Activated CD8-positive, alpha-beta memory T cell treated with anti-CD3 and anti-CD28 coated beads for 36 hours (primary cell): ENCODE data around the gene DCXR. TPM values are rescaled to one million over a fixed set of nuclear protein-coding genes. Genes with fewer than 3 reads are reported as not detected.

Experiments used
- CTCF ChIA-PET: fragments of 350-600 bp; sonication (Branson Sonifier 250); formaldehyde crosslinking; loops from one replicate; lab custom pipeline; 2021; ENCODE audit warnings: antibody characterized with exemption; lab: Charles Lee
- POLR2A ChIA-PET: fragments of 350-600 bp; sonication (Branson Sonifier 250); formaldehyde crosslinking; loops from one replicate; lab custom pipeline; 2021; ENCODE audit warnings: antibody characterized with exemption; lab: Charles Lee
- total RNA-seq, 2 experiments: library from RNA; stranded (reverse); gene quantifications; one replicate each; pipeline ENCODE4 v1.2.3, GENCODE V29; 2021

The DCXR gene
- 100 to 1,000 TPM; 119 to 129 TPM for total RNA-seq

GRCh38 chr17:82037092-82037888 lies at the start of gene DCXR:
TSS of gene DCXR (minus strand) at chr17:82037697. CDS start at chr17:82037682, 15 bp downstream.
- POLR2A ChIA-PET: interaction anchor here (0.7 to 1.4 kb wide), 10 partner anchors 12 to 177 kb away, joined by 3 to 7 read pairs (median 3); partner anchors contain the start of genes CENPX and LRRC45
- CTCF ChIA-PET: interaction anchor here (0.6 to 2.0 kb wide), 12 partner anchors 9 to 140 kb away, joined by 3 to 5 read pairs (median 3); partner anchors contain the start of genes LRRC45 and MAFG

- POLR2A ChIA-PET: interaction anchor here (0.7 kb wide), 1 partner anchor 156 kb away, joined by 3 read pairs; no protein-coding TSS in a partner anchor
- CTCF ChIA-PET: no interaction called here
Measured at GRCh38 chr17:82085931-82086764, 48.7 kb upstream of the DCXR start.

- POLR2A ChIA-PET: no interaction called here
- CTCF ChIA-PET: no interaction called here
Measured at GRCh38 chr17:82085031-82085861, 47.7 kb upstream of the DCXR start.

GRCh38 chr17:82084373-82085030 lies 47.0 kb upstream of the DCXR start:
- ChIA-PET POLR2A (no interaction called here), CTCF (no interaction called here)

GRCh38 chr17:82083533-82084359 lies 46.2 kb upstream of the DCXR start:
- ChIA-PET CTCF (no interaction called here), POLR2A (interaction anchor here (1.2 kb wide), 1 partner anchor 12 kb away, joined by 3 read pairs; no protein-coding TSS in a partner anchor)

GRCh38 chr17:82083009-82083408 lies 45.5 kb upstream of the DCXR start:
- POLR2A ChIA-PET: interaction anchor here (1.2 kb wide), 1 partner anchor 13 kb away, joined by 3 read pairs; no protein-coding TSS in a partner anchor

GRCh38 chr17:82082456-82082855 lies 45.0 kb upstream of the DCXR start:
- CTCF ChIA-PET: no interaction called here
- POLR2A ChIA-PET: interaction anchor here (1.2 kb wide), 1 partner anchor 14 kb away, joined by 3 read pairs; no protein-coding TSS in a partner anchor

More at GRCh38 chr17:82083009-82083408, 45.5 kb upstream of the DCXR start:
- CTCF ChIA-PET: no interaction called here

- ChIA-PET CTCF (no interaction called here), POLR2A (no interaction called here)
Measured at GRCh38 chr17:82081966-82082365, 44.5 kb upstream of the DCXR start.

GRCh38 chr17:82081546-82081945 lies 44.0 kb upstream of the DCXR start:
- ChIA-PET POLR2A (no interaction called here), CTCF (no interaction called here)

GRCh38 chr17:82080789-82081464 lies 43.4 kb upstream of the DCXR start:
- POLR2A ChIA-PET: no interaction called here

GRCh38 chr17:82080048-82080788 lies 42.7 kb upstream of the DCXR start:
- POLR2A ChIA-PET: no interaction called here
- CTCF ChIA-PET: no interaction called here

More at GRCh38 chr17:82080789-82081464, 43.4 kb upstream of the DCXR start:
- CTCF ChIA-PET: no interaction called here

- POLR2A ChIA-PET: interaction anchor here (0.6 kb wide), 2 partner anchors 26 to 396 kb away, joined by 3 to 5 read pairs; partner anchors contain the start of genes ARL16 and HGS
- CTCF ChIA-PET: interaction anchor here (0.7 to 0.8 kb wide), 2 partner anchors 19 to 49 kb away, joined by 3 to 4 read pairs; no protein-coding TSS in a partner anchor
Measured at GRCh38 chr17:82079001-82079677, 41.6 kb upstream of the DCXR start.

GRCh38 chr17:82078433-82078832 lies 40.9 kb upstream of the DCXR start:
- ChIA-PET POLR2A (interaction anchor here (0.6 kb wide), 2 partner anchors 27 to 395 kb away, joined by 3 to 5 read pairs; partner anchors contain the start of genes ARL16 and HGS), CTCF (interaction anchor here (0.6 to 0.8 kb wide), 3 partner anchors 19 to 134 kb away, joined by 3 to 4 read pairs (median 3); partner anchors contain the start of gene CCDC57)

GRCh38 chr17:82077617-82078358 lies 40.3 kb upstream of the DCXR start:
- POLR2A ChIA-PET: no interaction called here
- CTCF ChIA-PET: interaction anchor here (0.6 kb wide), 1 partner anchor 135 kb away, joined by 3 read pairs; the partner anchor contains the start of gene CCDC57
